ENCODE measurements around the gene PBX2. TPM values are rescaled to one million over a fixed set of nuclear protein-coding genes. Genes with fewer than 3 reads are reported as not detected.

The PBX2 gene
- total and polyA plus RNA-seq, 10 of the 15 experiments (the other 5 are each of a cell fraction or from before 2014, with no cell fraction given), result 0.84 to 66.5 (median 20.6) TPM

DNA sequence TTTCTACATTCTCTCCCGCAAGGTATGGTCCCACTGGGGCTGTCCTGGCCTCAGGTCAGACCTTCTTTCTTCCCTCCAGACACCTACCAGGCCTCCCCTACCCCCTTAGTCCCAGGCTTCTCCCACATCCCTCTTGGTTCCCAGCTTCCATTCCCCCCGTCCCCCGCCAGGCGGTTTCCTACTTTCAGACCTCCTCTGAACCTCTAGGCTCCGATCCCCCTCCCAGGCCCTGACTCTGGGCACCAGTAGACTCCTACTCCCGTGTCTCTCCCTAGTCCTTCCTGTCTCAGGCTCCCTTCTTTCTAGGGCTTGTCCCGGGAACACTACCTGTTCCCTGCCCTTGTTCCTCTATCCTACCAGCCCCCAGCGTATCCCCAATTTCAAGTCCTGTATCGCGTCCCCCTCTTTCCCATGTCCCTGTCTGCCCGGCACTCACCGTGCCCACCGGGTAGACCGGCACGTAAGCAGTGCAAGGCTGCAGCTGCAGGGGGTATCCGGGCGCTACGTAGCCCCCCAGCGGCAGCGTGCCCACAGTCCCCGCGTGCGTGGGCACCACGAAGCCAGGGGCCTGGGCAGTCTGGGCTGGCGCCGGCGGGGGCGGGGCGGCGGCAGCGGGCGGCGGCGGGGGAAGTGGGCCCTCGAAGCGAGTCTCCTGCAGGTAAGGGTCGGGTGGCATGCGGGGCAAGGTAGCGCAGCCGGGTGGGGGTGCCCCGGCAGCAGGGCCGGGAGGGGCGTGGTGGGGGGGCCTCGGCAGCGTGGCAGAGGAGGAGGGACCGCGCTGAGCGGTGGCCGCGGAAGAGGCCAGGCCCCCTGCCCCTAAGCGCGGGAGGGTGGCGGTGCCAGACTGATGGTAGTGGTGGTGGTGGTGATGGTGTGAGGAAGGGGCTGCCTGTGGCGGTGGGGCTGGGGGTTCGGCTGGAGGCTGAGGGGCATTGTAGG is 39.8 kb downstream of the PBX2 start (continued):
- TF ChIP-seq REST (IDR thresholded peaks at IDR 0.05; ENCODE audit: low read depth, low read length), result no peak
- TF ChIP-seq ETV6 (conservative IDR thresholded peaks at IDR 0.05 in 1 of 2, IDR thresholded peaks at IDR 0.05 in 1 of 2; ENCODE audit: borderline replicate concordance in 1 of 2, low read depth in 1 of 2), result no peak
- TF ChIP-seq YY1 (IDR thresholded peaks at IDR 0.05; ENCODE audit: low read depth, low read length), result no peak
- TF ChIP-seq GABPA (IDR thresholded peaks at IDR 0.05; ENCODE audit: low read depth), result no peak
- TF ChIP-seq, protein P1, sequence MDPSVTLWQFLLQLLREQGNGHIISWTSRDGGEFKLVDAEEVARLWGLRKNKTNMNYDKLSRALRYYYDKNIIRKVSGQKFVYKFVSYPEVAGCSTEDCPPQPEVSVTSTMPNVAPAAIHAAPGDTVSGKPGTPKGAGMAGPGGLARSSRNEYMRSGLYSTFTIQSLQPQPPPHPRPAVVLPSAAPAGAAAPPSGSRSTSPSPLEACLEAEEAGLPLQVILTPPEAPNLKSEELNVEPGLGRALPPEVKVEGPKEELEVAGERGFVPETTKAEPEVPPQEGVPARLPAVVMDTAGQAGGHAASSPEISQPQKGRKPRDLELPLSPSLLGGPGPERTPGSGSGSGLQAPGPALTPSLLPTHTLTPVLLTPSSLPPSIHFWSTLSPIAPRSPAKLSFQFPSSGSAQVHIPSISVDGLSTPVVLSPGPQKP (IDR thresholded peaks at IDR 0.05; ENCODE audit: low read depth, low read length), result no peak
- no peak for TF ChIP-seq NFIC (IDR thresholded peaks at IDR 0.05; ENCODE audit: low read depth, low read length)
- TF ChIP-seq CTCF (IDR thresholded peaks at IDR 0.05 in 2 of 3, conservative IDR thresholded peaks at IDR 0.05 in 1 of 3; ENCODE audit: control insufficient read depth in 2 of 3, extremely low read depth in 1 of 3, insufficient read depth in 1 of 3, low read depth in 3 of 3, low read length in 3 of 3), result no peak
- TF ChIP-seq CBX5 (IDR thresholded peaks at IDR 0.05; ENCODE audit: low read depth), result no peak
- no peak for TF ChIP-seq ESRRA (IDR thresholded peaks at IDR 0.05; ENCODE audit: low read length)
- no peak for TF ChIP-seq TBL1XR1 (IDR thresholded peaks at IDR 0.05; ENCODE audit: low read depth, low read length)
- no peak for TF ChIP-seq MEF2A (IDR thresholded peaks at IDR 0.05; ENCODE audit: insufficient read depth, low read depth, low read length)
- no peak for TF ChIP-seq MYC (IDR thresholded peaks at IDR 0.05; ENCODE audit: insufficient read depth, insufficient read length, insufficient replicate concordance, low read length, severe bottlenecking)
- no peak for TF ChIP-seq ZSCAN29 (IDR thresholded peaks at IDR 0.05)
- TF ChIP-seq TCF12 (IDR thresholded peaks at IDR 0.05; ENCODE audit: low read depth, low read length), result no peak
